Esophagus muscularis mucosa (tissue), 4 donors: ENCODE results near the gene ZBTB7C.

ENCODE experiments used
- EP300 ChIP-seq: sonication (generic); formaldehyde crosslinking; IDR thresholded peaks from one replicate; pipeline ENCODE4 v1.6.1; 2017; ENCODE audit warnings: antibody characterized with exemption
- POLR2A ChIP-seq: fragments of 450-650 bp; IDR thresholded peaks from one replicate; pipeline ENCODE4 v1.6.1; 2017; ENCODE audit warnings: antibody characterized with exemption, moderate library complexity, mild to moderate bottlenecking, low read depth
- POLR2AphosphoS5 ChIP-seq, 2 donors: sonication (generic); formaldehyde crosslinking; IDR thresholded peaks; one replicate each; pipeline ENCODE4 v1.6.1; 2017; ENCODE audit warnings: antibody characterized with exemption in 2 of 2
- TF ChIP-seq, protein P1 (sequence below), 3 experiments: fragments of 200-600 bp in 2 of 3; fragments of 450-650 bp in 1 of 3; sonication (generic) in 2 of 3; IDR thresholded peaks; one replicate each; pipeline ENCODE4 v1.5.1; 2017 to 2019; ENCODE audit warnings: antibody characterized with exemption in 3 of 3, mild to moderate bottlenecking in 2 of 3, moderate library complexity in 1 of 3

DNA sequence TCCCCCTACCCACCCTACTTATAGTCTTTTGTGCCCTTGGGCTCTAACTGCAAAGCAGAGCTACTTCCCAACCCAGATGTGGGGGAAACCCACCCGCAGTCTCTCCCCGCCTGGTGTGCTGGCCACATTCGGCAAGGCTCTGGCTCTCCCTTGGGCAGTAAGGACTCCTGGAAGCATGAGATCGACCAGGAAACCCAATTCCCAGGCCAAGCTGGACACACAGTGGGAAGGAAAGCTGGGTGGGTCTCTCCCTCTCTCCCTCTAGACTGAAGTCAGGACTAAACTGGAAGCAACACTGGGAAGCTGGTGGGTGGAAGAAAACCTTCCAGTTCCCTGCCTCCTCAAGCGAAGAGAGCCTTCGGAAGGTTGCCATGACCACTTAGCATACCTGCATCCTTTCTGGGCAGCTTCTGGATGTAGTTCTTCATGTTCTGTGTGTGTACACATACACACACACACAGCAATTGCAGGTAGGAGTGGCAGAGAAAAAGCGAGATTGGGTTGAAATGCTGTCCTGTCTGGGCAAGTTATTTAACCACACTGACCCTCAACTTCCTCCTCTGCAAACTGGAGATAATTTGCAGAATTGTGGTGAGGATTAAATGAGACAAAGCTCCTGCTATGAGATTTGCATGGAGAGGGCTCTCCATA is 33.9 kb downstream of the ZBTB7C start:
- TF ChIP-seq POLR2A (no peak), EP300 (no peak), POLR2AphosphoS5 (IDR thresholded peaks at IDR 0.05) (no peak)
- TF ChIP-seq, protein P1, sequence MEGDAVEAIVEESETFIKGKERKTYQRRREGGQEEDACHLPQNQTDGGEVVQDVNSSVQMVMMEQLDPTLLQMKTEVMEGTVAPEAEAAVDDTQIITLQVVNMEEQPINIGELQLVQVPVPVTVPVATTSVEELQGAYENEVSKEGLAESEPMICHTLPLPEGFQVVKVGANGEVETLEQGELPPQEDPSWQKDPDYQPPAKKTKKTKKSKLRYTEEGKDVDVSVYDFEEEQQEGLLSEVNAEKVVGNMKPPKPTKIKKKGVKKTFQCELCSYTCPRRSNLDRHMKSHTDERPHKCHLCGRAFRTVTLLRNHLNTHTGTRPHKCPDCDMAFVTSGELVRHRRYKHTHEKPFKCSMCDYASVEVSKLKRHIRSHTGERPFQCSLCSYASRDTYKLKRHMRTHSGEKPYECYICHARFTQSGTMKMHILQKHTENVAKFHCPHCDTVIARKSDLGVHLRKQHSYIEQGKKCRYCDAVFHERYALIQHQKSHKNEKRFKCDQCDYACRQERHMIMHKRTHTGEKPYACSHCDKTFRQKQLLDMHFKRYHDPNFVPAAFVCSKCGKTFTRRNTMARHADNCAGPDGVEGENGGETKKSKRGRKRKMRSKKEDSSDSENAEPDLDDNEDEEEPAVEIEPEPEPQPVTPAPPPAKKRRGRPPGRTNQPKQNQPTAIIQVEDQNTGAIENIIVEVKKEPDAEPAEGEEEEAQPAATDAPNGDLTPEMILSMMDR (IDR thresholded peaks at IDR 0.05) = no peak
